ENCODE results near the gene CA14.
"Not testable (repeated sequence)": the region's sequence is repeated elsewhere in the genome, so short reads cannot be mapped to it uniquely, and the experiment has no call there.

DNA sequence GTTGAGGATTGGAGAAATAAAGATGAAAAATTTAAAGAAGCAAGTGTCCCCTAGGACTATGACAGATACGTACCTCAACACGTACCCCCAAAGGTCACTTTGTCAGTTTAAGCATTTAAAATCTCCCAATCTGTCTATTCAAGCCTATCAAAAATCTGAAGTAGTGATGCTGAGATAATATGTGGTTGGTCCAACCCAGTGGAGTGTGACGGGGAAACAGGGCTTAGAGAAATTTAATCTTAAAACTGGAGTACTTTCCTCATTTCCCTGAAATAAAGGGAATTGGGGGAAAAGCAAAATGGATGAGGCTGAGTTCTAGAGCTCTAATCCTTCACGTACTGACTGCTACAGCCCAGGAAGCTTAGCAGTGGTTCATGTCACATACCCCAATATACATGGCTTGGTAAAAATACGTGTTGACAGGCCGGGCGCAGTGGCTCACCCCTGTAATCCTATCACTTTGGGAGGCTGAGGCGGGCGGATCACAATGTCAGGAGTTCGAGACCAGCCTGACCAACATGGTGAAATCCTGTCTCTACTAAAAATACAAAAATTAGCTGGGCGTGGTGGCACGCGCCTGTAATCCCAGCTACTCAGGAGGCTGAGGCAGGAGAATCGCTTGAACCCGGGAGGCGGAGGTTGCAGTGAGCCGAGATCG, 43.3 kb upstream of the CA14 start:
- TF ChIP-seq POLR2A, POLR2AphosphoS5, EP300 (IDR thresholded peaks at IDR 0.05): not testable (repeated sequence)
- peak in 1 of 6 experiments; percentile 16 for TF ChIP-seq CTCF (IDR thresholded peaks at IDR 0.05)

Measured in upper lobe of left lung (tissue), 4 donors.